ENCODE data around the gene PDE4B. TPM values are rescaled to one million over a fixed set of nuclear protein-coding genes. Genes with fewer than 3 reads are reported as not detected.

Gene PDE4B
- total and polyA plus RNA-seq, 9 of the 15 experiments (the other 6 are each of a cell fraction or from before 2014, with no cell fraction given), result 0.09 TPM; not detected in 8

DNA sequence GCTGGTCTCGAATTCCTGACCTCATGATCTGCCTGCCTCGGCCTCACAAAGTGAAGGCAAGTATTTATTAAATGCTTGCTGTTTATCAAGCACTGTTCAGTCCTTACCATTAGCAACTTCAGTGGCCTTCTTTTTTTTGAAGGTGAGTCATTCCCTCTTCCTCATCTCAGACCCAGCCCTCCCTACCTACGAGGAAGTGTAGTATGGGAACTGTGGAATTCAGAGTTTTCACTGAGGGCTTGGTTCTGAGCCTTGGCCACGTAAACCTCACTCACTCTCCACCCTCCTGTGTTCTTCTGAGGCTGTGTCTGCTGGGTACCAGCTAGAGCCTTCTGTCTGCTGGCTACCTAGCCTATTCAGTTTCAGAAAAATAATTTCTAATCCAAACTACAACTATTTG, 523.0 kb downstream of the PDE4B start (continued):
- TF ChIP-seq, protein P1, sequence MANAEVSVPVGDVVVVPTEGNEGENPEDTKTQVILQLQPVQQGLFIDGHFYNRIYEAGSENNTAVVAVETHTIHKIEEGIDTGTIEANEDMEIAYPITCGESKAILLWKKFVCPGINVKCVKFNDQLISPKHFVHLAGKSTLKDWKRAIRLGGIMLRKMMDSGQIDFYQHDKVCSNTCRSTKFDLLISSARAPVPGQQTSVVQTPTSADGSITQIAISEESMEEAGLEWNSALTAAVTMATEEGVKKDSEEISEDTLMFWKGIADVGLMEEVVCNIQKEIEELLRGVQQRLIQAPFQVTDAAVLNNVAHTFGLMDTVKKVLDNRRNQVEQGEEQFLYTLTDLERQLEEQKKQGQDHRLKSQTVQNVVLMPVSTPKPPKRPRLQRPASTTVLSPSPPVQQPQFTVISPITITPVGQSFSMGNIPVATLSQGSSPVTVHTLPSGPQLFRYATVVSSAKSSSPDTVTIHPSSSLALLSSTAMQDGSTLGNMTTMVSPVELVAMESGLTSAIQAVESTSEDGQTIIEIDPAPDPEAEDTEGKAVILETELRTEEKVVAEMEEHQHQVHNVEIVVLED (CRISPR knock-in tag; IDR thresholded peaks at IDR 0.05), result no peak
- TF ChIP-seq PHB2 (IDR thresholded peaks at IDR 0.05; ENCODE audit: low read depth), result no peak

DNA sequence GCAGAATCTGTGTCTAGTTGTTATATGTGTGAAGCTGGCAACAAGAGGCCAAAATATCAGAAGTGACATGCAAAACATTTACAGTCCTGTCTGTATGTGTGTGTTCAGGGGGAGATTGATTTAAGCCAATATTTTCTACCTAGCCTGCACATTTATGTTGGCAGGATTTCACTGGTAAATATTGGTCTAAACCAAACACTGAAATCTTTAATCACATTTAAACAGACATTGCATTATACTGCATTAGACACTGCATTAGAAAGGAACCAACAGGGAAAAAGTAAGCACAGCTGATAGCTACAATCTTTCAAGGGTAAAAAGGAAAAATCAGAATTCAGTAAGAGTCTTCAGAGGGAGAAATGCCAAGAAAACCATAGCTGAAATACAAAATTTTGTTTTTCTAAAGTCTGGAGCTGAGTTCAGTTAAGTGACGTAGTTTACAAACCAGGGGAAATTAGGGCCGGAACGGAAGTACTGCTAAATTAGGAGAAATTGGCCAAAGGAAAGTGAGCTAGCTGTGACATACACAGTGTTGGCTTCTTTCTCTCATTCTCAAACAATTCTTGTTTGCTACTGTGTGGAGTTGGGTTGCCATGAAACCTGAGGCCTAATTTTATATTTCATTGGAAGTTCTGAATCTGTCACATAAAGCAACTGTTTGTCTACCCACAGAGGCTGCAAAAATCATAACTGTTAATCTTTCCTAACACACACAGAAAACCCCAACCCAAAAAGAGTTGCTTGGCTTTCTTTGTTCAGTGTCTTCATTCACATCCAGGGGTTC, 524.0 kb downstream of the PDE4B start:
- DNase-seq (ENCODE audit: extremely low read depth in 1 of 4, low spot score in 3 of 4), result no peak
- POLR2A ChIA-PET, result no interaction called here
- CTCF ChIA-PET (ENCODE audit: low intra/inter-chr PET ratio), result no interaction called here
- Histone ChIP-seq H3K4me3 (no peak overlapping the region), H3K4me2 (ENCODE audit: insufficient read depth, low read length) (no peak overlapping the region), H3K36me3 (ENCODE audit: control insufficient read depth, insufficient read depth, low read length) (no peaks in the 10 kb centered on the region), H3K4me1 (replicated peaks in 1 of 2; ENCODE audit: control insufficient read depth in 2 of 2, insufficient read depth in 2 of 2, low read length in 2 of 2) (no peaks in the 10 kb centered on the region), H3K9me3 (replicated peaks; ENCODE audit: control insufficient read depth, insufficient read depth, low read depth, low read length) (no peaks in the 10 kb centered on the region), H3K79me2 (ENCODE audit: control insufficient read depth, insufficient read depth, low read length) (no peaks in the 10 kb centered on the region), H3K27me3 (ENCODE audit: control insufficient read depth in 2 of 2, insufficient read depth in 2 of 2, low read length in 2 of 2) (no peaks in the 10 kb centered on the region), H3K9me1 (ENCODE audit: control insufficient read depth, insufficient read depth, low read length) (no peaks in the 10 kb centered on the region), H3K27ac (ENCODE audit: extremely low read depth, low read depth, low read length) (no peak overlapping the region), H2AFZ (ENCODE audit: low read depth, low read length) (no peak overlapping the region), H3K9ac (ENCODE audit: insufficient read depth in 1 of 2, low read depth in 2 of 2, low read length in 2 of 2) (no peak overlapping the region), H4K20me1 (replicated peaks; ENCODE audit: control insufficient read depth, insufficient read depth, low read length) (no peaks in the 10 kb centered on the region)
- WGBS (ENCODE audit: insufficient coverage, low coverage, missing lambda C conversion rate), result 0% methylated on average over 3 of the region's 3 CpGs
- FAIRE-seq, result no peak
- ATAC-seq, result no peak
- in situ Hi-C loops (cut with MboI) (no loop called here), intact Hi-C loops (cut with micrococcal nuclease) (no loop called here)
- no TSS peak for BruUV-seq (replicated peaks)
- TF ChIP-seq ZNF133 (CRISPR knock-in tag; IDR thresholded peaks at IDR 0.05), result no peak
- TF ChIP-seq, protein P2, sequence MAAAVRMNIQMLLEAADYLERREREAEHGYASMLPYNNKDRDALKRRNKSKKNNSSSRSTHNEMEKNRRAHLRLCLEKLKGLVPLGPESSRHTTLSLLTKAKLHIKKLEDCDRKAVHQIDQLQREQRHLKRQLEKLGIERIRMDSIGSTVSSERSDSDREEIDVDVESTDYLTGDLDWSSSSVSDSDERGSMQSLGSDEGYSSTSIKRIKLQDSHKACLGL (CRISPR knock-in tag; IDR thresholded peaks at IDR 0.05; ENCODE audit: borderline replicate concordance, poor library complexity, severe bottlenecking), result no peak
- TF ChIP-seq DACH1 (IDR thresholded peaks at IDR 0.05; ENCODE audit: partially characterized antibody), result no peak
- no peak for TF ChIP-seq SRF (CRISPR knock-in tag; IDR thresholded peaks at IDR 0.05)
- no peak for TF ChIP-seq MBD2 (IDR thresholded peaks at IDR 0.05; ENCODE audit: borderline replicate concordance, low read depth)
- TF ChIP-seq NFATC3 (IDR thresholded peaks at IDR 0.05), result no peak
- TF ChIP-seq ZNF766 (CRISPR knock-in tag; conservative IDR thresholded peaks at IDR 0.05), result no peak
- TF ChIP-seq NR2F6 (CRISPR knock-in tag; IDR thresholded peaks at IDR 0.05), result no peak
- no peak for TF ChIP-seq MIER1 (IDR thresholded peaks at IDR 0.05; ENCODE audit: low read depth)
- no peak for TF ChIP-seq BRF1 (IDR thresholded peaks at IDR 0.05; ENCODE audit: borderline replicate concordance, extremely low read depth, insufficient read length)
- TF ChIP-seq, protein P3, sequence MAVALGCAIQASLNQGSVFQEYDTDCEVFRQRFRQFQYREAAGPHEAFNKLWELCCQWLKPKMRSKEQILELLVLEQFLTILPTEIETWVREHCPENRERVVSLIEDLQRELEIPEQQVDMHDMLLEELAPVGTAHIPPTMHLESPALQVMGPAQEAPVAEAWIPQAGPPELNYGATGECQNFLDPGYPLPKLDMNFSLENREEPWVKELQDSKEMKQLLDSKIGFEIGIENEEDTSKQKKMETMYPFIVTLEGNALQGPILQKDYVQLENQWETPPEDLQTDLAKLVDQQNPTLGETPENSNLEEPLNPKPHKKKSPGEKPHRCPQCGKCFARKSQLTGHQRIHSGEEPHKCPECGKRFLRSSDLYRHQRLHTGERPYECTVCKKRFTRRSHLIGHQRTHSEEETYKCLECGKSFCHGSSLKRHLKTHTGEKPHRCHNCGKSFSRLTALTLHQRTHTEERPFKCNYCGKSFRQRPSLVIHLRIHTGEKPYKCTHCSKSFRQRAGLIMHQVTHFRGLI (CRISPR knock-in tag; IDR thresholded peaks at IDR 0.05), result no peak
